Measurements from ENCODE around the gene PPP2R1B.

DNA sequence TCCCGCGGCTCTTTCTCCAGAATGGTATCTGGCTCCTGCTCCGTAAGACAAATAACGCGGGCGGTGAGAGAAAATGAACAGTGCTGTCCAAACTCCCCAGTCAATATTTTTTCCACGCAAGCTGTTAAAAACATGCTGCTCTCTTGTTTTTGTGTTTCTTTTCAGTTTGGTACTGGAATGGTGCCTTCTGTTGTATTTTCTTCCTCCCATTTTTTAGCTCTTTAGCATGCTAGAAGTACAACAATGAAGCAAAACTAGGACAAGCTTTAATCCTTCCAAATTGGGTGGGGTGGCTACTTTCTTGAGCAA lies 599 bp upstream of the PPP2R1B start:
- TF ChIP-seq, protein P1, sequence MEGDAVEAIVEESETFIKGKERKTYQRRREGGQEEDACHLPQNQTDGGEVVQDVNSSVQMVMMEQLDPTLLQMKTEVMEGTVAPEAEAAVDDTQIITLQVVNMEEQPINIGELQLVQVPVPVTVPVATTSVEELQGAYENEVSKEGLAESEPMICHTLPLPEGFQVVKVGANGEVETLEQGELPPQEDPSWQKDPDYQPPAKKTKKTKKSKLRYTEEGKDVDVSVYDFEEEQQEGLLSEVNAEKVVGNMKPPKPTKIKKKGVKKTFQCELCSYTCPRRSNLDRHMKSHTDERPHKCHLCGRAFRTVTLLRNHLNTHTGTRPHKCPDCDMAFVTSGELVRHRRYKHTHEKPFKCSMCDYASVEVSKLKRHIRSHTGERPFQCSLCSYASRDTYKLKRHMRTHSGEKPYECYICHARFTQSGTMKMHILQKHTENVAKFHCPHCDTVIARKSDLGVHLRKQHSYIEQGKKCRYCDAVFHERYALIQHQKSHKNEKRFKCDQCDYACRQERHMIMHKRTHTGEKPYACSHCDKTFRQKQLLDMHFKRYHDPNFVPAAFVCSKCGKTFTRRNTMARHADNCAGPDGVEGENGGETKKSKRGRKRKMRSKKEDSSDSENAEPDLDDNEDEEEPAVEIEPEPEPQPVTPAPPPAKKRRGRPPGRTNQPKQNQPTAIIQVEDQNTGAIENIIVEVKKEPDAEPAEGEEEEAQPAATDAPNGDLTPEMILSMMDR (IDR thresholded peaks at IDR 0.05; ENCODE audit: low read depth, low read length, poor library complexity, severe bottlenecking) = no peak
- TF ChIP-seq EZH2phosphoT487 (IDR thresholded peaks at IDR 0.05; ENCODE audit: borderline replicate concordance, low read length) = no peak
